Adipose tissue (tissue), 3 donors: ENCODE results near the gene MTHFD1. TPM values are rescaled to one million over a fixed set of nuclear protein-coding genes. Genes with fewer than 3 reads are reported as not detected.
"Not testable (repeated sequence)": the region's sequence is repeated elsewhere in the genome, so short reads cannot be mapped to it uniquely, and the experiment has no call there.

Experiments used
- H3K27ac ChIP-seq: one replicate; pipeline ENCODE4 v1.5.1; 2013; ENCODE audit warnings: low read depth, low read length
- WGBS, 3 donors: extraction: QIAGEN DNeasy Blood & Tissue Kit; methylation state at CpG; one replicate each; pipeline ENCODE4 v1.1.7; 2013; 5-methylcytosine and 5-hydroxymethylcytosine counted together
- polyA plus RNA-seq, 3 donors: library from polyadenylated mRNA; stranded (reverse); fragments of 200-250 nt; gene quantifications; one replicate each; pipeline ENCODE4 v1.2.3, GENCODE V29; 2013
- donor health status: healthy with polysubstance abuse.
- donor health status: Bipolar disorder and iron deficiency.
- donor health status: healthy.

Gene MTHFD1
- polyA plus RNA-seq: 10 to 100 TPM; 25.8 to 95.2 (median 43.2) TPM

- H3K27ac ChIP-seq: no peak within 1 kb of the TSS
- 0 to 1% (median 0%) methylated on average over 52 to 58 of the region's 58 CpGs for WGBS, 3 donors
Measured at GRCh38 chr14:64387782-64388532, at the start of gene MTHFD1. Gene MTHFD1 (plus strand): TSS chr14:64388353. CDS start chr14:64388428, 75 bp downstream.

- WGBS, 3 donors: 0 to 2% (median 1%) methylated on average over 33 to 48 of the region's 49 CpGs
- H3K27ac ChIP-seq: no peak overlapping the region
Measured at GRCh38 chr14:64338616-64339316, 49.4 kb upstream of the MTHFD1 start.

GRCh38 chr14:64340560-64341196 is 47.5 kb upstream of the MTHFD1 start:
- H3K27ac ChIP-seq: no peak overlapping the region
- WGBS, 3 donors: 89 to 98% (median 97%) methylated on average over 8 of the region's 8 CpGs

GRCh38 chr14:64347748-64348147 is 40.4 kb upstream of the MTHFD1 start:
- H3K27ac ChIP-seq: no peak overlapping the region
- WGBS, 3 donors: 90 to 95% (median 95%) methylated on average over 3 of the region's 3 CpGs

DNA sequence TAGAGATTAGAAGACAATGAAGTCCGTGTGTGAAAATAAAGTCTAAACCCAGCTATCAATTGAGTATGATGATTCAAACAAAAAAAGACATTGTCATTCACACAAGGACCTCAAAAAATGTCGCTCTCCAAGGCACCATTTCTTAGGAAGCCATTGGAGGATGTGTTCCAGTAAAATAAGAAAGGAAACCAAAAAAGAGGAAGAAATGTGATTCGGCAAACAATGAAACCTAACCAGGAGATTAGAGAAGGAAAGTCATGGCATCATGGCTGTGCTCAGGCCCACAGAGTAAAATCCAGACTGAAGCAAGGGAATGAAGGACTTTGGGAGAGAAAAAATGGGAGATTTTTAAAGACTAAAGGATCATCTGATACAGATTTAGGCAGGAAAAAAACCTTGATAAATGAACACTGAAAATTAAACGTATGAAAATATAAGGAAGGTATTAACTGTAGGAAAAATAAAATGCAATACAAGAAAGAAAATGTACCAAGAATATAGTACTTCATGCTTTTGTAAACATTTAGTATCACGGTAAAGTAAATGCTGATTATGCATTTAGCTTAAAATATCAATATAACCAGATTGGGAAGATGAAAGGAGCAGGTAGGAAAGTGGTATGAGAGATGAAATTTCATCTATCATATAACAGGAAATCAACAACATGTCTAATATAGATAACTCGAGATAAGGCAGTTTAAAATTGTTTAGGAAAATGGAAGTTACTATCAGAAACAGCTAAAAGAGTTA is 38.2 kb upstream of the MTHFD1 start:
- WGBS, 3 donors: 85 to 88% (median 85%) methylated on average over 6 of the region's 6 CpGs
- no peak overlapping the region for H3K27ac ChIP-seq

GRCh38 chr14:64363265-64363846 is 24.8 kb upstream of the MTHFD1 start:
- no peak overlapping the region for H3K27ac ChIP-seq
- 73 to 84% (median 74%) methylated on average over 3 of the region's 3 CpGs for WGBS, 3 donors

DNA sequence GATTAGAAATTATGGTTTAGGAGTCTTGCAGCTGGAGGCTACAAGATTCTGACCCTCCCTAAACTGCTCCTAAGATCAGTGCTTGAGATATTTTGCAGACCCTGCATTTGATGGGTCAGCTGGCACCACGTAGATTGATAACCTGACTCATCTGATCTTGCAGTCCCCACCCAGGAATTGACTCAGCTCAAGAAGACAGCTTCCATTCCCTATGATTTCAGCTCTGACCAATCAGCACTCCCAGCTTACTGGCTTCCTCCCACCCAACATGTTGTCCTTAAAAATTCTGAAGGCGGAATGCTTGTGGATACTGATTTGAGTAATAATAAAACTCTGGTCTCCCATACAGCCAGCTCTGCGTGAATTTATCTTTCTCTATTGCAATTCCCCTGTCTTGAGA is 23.2 kb upstream of the MTHFD1 start:
- WGBS, 3 donors: 84 to 96% (median 85%) methylated on average over 3 of the region's 3 CpGs

DNA sequence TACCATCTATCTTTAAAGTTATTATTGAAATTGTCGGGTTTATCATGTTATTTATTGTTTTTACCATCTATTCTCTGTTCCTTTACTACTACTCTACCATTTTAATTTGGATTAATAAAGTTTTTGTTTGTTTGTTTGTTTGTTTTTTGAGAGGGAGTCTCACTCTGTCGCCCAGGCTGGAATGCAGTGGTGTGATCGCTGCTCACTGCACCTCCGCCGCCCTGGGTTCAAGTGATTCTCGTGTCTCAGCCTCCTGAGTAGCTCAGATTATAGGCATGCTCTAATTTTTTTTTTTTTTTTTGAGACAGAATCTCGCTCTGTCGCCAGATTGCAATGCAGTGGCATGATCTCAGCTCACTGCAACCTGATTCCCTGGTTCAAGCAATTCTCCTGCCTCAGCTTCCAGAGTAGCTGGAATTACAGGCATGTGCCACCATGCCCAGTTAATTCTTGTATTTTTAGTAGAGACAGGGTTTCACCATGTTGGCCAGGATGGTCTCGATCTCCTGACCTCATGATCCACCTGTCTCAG is 22.7 kb upstream of the MTHFD1 start:
- WGBS, 3 donors: 95 to 98% (median 97%) methylated on average over 8 to 9 of the region's 9 CpGs
- H3K27ac ChIP-seq: not testable (repeated sequence)

More for the DNA sequence above, 23.2 kb upstream of the MTHFD1 start:
- no peak overlapping the region for H3K27ac ChIP-seq

DNA sequence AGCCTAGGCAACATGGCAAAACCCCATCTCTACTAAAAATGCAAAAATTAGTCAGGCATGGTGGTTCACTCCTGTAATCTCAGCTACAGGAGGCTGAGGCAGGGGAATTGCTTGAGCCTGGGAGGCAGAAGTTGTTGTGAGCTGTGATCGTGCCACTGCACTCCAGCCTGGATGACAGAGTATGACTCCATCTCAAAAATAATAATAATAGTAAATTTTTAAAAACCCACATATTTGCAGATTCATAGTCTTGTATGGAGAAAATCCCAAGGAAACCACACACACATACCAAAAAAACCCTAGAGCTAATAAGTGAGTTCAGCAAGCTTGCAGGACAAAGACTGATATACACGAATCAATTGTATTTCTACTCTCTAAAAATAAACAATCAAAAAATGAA is 19.0 kb upstream of the MTHFD1 start:
- no peak overlapping the region for H3K27ac ChIP-seq
- WGBS, 3 donors: 92 to 97% (median 96%) methylated on average over 2 of the region's 2 CpGs

DNA sequence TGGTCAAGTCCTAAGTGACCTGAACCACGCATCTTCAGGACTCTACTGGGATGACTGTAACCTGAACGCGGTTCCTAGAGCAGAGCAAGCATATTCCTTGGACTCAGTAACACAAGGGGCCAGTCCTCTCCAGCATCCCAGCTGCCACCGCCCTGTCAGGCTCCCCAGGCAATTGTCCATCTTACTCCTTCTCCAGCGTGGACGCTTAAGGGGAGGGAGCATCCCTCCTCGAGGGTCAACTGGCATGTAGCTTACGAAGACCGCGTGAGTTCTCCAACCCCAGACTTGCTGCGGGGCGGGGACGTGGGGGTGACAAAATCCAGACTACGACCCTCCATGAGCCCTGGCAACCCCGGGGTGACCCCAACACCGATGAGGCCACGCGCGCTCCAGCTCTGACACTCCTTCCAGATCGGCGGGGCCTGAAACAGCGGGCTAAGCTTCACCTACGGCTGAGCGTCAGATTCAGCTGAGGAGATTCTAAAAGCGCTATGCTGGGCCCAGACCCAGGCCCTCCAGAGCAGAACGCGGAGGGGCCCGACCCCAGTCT is 846 bp upstream of the MTHFD1 start:
- no peak overlapping the region for H3K27ac ChIP-seq
- WGBS, 3 donors: 4 to 5% (median 5%) methylated on average over 28 of the region's 28 CpGs

DNA sequence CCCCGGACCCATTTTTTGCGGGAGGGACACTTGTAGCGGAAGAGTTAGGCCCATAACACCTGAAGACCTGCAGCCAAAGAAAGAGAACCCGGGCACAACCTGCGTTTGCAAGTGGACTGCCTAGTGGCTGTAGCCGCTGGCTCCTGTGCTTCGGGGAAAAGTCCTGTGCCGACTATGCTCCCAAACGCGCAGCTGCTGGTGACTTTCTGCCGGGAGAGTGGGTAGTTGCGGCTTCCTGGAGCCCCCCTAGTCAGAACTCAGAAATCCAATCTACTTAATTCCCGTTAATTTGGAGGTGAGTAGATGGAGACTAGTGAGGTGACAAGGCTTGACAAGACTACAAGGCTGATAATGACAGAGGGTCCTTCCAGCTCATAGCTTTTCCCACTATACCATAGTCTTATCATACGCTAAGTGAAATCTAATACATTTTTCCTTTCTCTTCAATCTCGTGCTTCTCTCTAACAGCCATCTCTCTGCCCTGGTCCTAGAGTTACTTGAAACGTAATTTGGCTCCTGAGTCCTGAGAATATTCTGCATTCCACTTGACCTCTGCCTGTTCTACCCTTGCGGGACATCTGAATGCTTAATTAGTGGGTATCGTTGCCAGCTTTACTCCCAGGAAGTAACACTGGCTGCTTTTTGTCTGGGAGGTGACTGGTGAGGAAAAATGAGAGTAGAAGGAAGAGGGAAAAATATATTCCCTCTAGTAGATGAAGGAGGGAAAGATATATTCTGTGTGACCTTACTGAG is 556 bp downstream of the MTHFD1 start:
- WGBS, 3 donors: 0 to 1% (median 1%) methylated on average over 18 of the region's 18 CpGs
- no peak overlapping the region for H3K27ac ChIP-seq

DNA sequence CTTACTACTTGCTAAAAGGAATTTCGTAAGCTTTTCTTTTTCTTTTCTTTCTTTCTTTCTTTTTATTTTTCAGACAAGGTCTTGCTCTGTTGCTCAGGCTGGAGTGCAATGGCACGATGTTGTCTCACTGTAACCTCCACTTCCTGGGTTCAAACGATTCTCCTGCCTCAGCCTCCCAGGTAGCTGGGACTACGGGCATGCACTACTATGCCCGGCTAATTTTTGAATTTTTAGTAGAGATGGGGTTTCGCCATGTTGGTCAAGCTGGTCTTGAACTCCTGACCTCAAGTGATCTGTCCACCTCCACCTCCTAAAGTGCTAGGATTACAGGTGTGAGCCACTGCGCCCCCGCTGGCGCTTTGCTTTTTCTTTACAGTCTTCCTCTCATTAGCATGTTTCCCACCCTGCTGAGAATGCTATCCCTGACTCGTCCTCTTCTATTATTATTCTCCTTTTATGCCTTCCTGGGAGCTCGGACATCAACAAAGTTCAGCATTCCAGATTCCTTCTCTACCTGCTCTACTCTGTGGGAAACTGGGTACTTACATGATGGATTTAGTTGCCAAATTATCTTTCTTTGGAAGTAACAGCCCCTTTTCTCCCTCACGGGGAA is 3.1 kb downstream of the MTHFD1 start:
- H3K27ac ChIP-seq: no peak overlapping the region
- WGBS, 3 donors: 89 to 93% (median 90%) methylated on average over 12 of the region's 12 CpGs

GRCh38 chr14:64391986-64392385 is 3.8 kb downstream of the MTHFD1 start:
- WGBS, 3 donors: 88 to 93% (median 89%) methylated on average over 2 of the region's 2 CpGs
- no peak overlapping the region for H3K27ac ChIP-seq

DNA sequence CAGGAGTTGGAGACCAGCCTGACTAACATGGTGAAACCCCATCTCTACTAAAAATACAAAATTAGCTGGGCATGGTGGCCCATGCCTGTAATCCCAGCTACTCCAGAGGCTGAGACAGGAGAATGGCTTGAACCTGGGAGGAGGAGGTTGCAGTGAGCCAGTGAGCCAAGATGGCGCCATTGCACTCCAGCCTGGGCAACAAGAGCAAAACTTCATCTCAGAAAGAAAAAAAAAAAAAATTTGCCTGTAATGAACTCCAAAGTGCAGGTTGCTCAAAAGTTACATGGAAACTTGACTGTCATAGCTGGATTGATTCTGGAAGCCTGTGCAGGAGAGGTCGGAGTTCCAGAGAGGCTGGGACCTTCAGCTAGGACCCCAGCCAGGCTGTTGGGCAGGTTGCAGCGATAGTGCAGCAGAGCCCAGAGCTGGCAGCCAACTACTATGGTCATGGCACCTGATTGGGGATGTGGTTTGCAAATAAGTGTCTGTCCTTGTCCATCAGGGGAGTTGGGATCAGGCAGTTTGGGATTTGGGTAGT is 5.1 kb downstream of the MTHFD1 start:
- WGBS, 3 donors: 97 to 100% (median 98%) methylated on average over 3 of the region's 3 CpGs
- not testable (repeated sequence) for H3K27ac ChIP-seq

DNA sequence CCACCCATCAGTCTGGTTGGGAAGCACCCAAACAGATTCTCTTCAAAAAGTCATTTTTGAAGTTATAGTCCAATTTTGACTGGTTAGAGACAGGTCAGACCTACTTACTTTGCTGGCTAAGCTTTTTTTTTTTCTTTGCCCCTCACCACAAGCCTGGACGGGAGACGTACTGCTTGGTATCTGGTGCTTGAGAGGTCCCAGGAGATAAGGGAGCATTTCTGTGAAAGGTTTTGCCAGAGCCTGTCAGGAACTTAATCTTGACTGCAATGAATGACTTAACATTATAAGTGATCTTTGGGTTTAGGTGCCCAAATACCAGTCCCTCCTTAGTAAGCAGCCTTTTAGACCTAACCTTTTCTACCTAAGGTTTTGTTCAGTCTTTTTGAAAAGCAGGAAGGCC is 6.3 kb downstream of the MTHFD1 start:
- 53 to 78% (median 78%) methylated on average over 2 of the region's 2 CpGs for WGBS, 3 donors
- H3K27ac ChIP-seq: no peak overlapping the region

- 81 to 91% (median 89%) methylated on average over 4 of the region's 4 CpGs for WGBS, 3 donors
Measured at GRCh38 chr14:64394977-64395633, 7.0 kb downstream of the MTHFD1 start.

More at GRCh38 chr14:64394977-64395633, 7.0 kb downstream of the MTHFD1 start:
- no peak overlapping the region for H3K27ac ChIP-seq
